GM19372 (cell line): Measurements from ENCODE around the gene TRRAP.

Experiments
- ATAC-seq: cut with Tn5 transposase; IDR thresholded peaks from one replicate; pipeline ENCODE4 v1.9.1; 2021; ENCODE audit warnings: mild to moderate bottlenecking, low read depth, moderate library complexity; ENCODE audit not compliant: unreplicated experiment

The TRRAP gene

GRCh38 chr7:99021941-99022560 lies 143.7 kb downstream of the TRRAP start:
- no peak for ATAC-seq

GRCh38 chr7:99024066-99024465 lies 145.7 kb downstream of the TRRAP start:
- ATAC-seq = no peak

- no peak for ATAC-seq
These were observed 148.9 kb downstream of the TRRAP start for GRCh38 chr7:99027241-99027640.

- no peak for ATAC-seq
These were observed 149.5 kb downstream of the TRRAP start for GRCh38 chr7:99027841-99028240.

GRCh38 chr7:99028261-99028973 lies 150.1 kb downstream of the TRRAP start:
- no peak for ATAC-seq

- ATAC-seq = no peak
These were observed 151.4 kb downstream of the TRRAP start for GRCh38 chr7:99029466-99030435.

GRCh38 chr7:99030457-99030856 lies 152.1 kb downstream of the TRRAP start:
- ATAC-seq = no peak

GRCh38 chr7:99030951-99031350 lies 152.6 kb downstream of the TRRAP start:
- no peak for ATAC-seq

GRCh38 chr7:99031496-99031895 lies 153.2 kb downstream of the TRRAP start:
- ATAC-seq = no peak

GRCh38 chr7:99032928-99033327 lies 154.6 kb downstream of the TRRAP start:
- no peak for ATAC-seq

- ATAC-seq = no peak
These were observed 155.4 kb downstream of the TRRAP start for GRCh38 chr7:99033765-99034164.

- ATAC-seq = no peak
These were observed 156.8 kb downstream of the TRRAP start for GRCh38 chr7:99034932-99035722.

- ATAC-seq = no peak
These were observed 157.6 kb downstream of the TRRAP start for GRCh38 chr7:99035723-99036545.

GRCh38 chr7:99036546-99037111 lies 158.3 kb downstream of the TRRAP start:
- no peak for ATAC-seq

- no peak for ATAC-seq
These were observed 159.1 kb downstream of the TRRAP start for GRCh38 chr7:99037327-99037940.

- ATAC-seq = no peak
These were observed 159.9 kb downstream of the TRRAP start for GRCh38 chr7:99038086-99038855.

GRCh38 chr7:99039384-99039891 lies 161.1 kb downstream of the TRRAP start:
- no peak for ATAC-seq
